GM12872 (cell line): ENCODE data around the gene SERPINI2.

ENCODE experiments used
- TF ChIP-seq, protein P1 (sequence below): IDR thresholded peaks from 3 replicates; pipeline ENCODE4 v1.5.1; 2011; ENCODE audit warnings: low read depth, mild to moderate bottlenecking, low read length, moderate library complexity; ENCODE audit not compliant: insufficient read depth

The SERPINI2 gene

DNA sequence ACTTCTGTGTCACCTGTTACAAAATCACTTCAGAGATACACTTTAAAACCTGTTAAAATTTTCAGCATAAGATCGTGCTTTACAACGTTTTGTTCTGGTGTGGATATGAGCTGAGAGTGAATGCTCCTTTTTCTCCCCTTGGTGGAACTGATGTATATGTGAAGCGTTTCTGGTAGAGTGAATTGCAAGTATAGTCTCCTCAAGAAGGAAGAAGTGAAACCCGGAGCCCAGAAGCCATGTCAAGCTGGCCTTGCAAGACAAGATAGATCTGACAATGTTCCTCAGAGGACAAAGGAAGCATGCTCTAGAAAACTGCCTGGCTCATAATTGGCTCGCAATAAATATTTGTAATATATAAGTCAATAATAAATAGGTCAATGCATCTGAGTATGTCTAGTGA is 23.6 kb downstream of the SERPINI2 start:
- TF ChIP-seq, protein P1, sequence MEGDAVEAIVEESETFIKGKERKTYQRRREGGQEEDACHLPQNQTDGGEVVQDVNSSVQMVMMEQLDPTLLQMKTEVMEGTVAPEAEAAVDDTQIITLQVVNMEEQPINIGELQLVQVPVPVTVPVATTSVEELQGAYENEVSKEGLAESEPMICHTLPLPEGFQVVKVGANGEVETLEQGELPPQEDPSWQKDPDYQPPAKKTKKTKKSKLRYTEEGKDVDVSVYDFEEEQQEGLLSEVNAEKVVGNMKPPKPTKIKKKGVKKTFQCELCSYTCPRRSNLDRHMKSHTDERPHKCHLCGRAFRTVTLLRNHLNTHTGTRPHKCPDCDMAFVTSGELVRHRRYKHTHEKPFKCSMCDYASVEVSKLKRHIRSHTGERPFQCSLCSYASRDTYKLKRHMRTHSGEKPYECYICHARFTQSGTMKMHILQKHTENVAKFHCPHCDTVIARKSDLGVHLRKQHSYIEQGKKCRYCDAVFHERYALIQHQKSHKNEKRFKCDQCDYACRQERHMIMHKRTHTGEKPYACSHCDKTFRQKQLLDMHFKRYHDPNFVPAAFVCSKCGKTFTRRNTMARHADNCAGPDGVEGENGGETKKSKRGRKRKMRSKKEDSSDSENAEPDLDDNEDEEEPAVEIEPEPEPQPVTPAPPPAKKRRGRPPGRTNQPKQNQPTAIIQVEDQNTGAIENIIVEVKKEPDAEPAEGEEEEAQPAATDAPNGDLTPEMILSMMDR = no peak

DNA sequence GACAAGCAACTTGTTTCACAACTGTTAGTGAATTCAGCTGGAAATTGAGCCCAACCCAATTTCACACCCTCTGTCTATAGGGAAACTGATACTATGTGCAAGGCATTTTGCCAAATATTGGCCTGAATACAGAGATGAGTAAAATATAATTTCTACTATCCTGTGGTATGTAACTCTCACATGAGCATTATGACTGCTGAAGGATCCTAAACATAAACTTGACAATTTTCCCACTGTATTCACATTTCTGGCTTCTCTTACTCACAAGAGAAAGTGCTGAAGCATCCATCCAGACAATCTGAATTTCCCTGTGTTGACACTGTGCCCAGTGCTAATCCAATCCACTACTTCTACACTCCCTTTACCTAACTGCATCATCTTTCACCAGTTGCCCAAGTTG is 28.4 kb downstream of the SERPINI2 start:
- TF ChIP-seq, protein P1 = no peak

DNA sequence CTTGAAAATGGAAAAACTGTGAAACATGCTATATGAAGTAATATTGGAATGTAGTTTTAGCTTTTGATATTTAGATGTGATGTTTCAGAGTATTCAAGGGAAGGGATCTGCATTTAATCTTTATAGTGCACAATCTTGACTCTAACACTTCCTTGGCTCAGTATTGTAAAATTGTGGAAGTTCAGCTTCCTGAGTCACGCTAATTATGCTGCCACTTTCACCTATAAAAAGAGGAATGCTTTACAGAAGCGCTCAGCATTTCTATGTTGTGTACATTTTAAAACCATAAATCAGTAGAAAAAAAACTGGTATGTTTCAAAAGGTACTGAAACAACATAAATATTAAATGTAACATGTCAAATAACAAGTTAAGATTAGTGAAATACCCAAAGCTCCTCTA is 32.6 kb downstream of the SERPINI2 start:
- TF ChIP-seq, protein P1 = no peak

DNA sequence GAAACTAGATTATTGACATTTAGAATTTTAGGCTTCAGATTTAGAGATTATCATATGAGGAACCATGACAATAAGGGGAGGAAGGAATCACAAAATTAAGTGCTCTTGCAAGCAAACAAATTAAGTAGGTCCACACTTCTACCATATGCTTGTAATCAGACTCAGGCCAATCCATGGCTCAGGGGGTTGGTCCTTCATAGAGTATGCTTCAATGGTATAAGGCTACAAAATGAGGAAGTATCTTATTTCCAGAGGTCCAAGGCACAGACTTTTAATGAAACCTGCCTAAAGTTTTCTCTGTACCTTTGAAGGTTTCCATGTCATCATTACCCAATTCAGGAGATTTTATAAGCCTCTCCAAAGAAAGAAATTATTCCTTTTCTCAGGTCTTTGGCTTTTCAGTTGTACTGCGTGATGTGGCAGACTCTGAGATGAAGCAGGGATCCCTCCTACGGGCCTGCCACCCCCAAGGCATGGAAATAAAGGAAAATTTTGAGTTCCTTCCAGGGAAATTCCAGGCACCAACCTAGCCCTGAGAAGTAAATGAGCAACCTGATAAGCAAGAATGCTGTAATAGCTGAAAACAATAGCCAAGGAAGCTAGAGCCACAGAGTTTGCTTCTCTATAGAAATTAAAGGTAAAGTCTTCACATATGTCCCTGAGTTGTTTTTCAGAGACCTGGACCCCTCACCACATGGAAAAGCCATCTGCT is 36.3 kb downstream of the SERPINI2 start:
- TF ChIP-seq, protein P1 = no peak

DNA sequence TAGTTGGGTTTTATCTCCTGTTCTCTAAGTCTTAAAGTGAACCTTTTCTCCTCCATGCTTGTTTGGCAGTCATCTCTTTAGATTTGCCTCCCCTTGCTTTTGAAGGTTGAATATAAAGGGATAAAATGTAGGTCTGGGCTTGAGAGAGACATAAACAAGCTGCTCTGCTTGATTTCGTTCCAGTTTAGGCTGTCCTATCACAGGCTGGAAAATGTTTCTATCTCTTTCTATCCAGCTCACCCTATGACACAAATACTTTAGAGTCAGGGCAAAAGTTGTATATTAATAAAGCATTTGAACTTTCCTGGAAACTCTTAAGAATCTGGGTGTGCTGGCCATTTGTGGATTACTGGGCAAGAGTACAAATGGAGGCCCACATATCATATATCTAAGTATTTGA is 64.2 kb downstream of the SERPINI2 start:
- TF ChIP-seq, protein P1 = no peak

DNA sequence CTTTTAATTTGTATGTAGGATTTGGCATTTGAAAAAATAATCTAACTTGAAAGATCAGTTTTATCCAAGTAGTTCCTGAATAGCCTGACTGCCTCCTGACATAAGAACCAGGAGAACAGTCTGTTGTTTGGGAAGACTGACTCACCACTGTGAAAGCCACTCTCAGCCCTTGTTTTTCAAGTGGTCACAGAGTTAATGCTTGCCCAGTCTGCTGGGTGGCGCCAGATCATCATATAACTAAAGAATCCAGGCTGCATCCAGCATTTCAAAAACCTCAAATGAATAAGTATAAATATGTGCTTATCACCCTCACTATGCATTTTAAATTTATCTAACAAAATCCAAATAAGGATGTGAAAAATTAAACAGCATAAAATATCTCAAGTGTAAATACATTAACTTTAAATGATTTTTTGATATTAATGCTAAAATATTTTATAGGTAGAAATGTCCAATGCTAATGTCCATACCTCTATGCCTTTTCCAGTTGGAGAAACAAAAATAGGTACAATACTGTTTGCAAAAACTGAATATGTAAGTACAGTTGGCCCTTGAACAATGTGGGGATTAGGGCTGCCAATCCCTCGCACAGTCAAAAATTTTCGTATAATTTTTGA is 66.9 kb downstream of the SERPINI2 start:
- TF ChIP-seq, protein P1 = peak; percentile 25; the same call in 1 of the 3 replicates

DNA sequence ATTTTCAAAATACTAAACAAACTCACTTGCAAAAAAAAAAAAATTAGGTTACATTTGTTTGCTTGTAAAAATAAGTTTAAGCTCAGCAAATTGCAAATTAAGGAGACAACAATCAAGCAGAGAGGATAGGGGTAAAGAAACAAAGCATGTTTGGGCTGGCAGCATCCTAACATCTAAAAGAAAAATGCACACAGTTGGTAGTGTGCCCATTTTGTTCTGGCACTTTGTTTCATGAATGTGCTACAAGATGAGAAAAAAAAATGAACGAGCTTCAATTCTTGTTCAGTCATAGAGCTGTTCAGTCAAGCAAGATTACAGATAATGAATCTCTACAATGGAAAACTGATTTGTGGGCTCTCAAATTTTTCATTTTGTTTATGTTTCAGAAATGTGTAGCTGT is 76.0 kb downstream of the SERPINI2 start:
- TF ChIP-seq, protein P1 = no peak
